ENCODE results near the gene CARD14. TPM values are rescaled to one million over a fixed set of nuclear protein-coding genes. Genes with fewer than 3 reads are reported as not detected.
A peak's percentile ranks its signal among the peaks of the same experiment; 100 is the strongest.
"Not testable (repeated sequence)": the region's sequence is repeated elsewhere in the genome, so short reads cannot be mapped to it uniquely, and the experiment has no call there.

CARD14 gene
- polyA plus RNA-seq, 4 donors = 0.90 to 1.5 (median 1.2) TPM

DNA sequence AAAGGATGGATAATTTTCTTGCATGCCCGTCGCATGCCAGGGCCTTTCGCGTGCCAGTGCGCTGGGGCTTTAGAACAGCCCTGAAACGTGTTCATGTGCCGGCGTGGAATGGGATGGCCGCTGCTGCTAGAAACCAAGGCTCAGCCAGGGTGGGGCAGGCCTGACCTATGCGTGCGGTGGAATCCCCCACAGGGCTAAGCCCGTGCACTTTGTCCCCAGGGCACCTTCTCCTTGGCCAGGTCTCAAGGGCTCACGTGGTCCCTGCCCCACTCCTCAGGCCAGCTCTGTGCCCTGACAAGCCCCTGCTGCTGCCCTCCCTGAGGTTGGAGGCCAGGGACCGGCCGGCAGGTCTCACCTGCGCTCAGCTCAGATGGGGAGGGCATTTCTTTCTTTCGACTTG, 77.7 kb downstream of the CARD14 start:
- no peak for DNase-seq (ENCODE audit: low read depth in 4 of 4, low spot score in 3 of 4)

DNA sequence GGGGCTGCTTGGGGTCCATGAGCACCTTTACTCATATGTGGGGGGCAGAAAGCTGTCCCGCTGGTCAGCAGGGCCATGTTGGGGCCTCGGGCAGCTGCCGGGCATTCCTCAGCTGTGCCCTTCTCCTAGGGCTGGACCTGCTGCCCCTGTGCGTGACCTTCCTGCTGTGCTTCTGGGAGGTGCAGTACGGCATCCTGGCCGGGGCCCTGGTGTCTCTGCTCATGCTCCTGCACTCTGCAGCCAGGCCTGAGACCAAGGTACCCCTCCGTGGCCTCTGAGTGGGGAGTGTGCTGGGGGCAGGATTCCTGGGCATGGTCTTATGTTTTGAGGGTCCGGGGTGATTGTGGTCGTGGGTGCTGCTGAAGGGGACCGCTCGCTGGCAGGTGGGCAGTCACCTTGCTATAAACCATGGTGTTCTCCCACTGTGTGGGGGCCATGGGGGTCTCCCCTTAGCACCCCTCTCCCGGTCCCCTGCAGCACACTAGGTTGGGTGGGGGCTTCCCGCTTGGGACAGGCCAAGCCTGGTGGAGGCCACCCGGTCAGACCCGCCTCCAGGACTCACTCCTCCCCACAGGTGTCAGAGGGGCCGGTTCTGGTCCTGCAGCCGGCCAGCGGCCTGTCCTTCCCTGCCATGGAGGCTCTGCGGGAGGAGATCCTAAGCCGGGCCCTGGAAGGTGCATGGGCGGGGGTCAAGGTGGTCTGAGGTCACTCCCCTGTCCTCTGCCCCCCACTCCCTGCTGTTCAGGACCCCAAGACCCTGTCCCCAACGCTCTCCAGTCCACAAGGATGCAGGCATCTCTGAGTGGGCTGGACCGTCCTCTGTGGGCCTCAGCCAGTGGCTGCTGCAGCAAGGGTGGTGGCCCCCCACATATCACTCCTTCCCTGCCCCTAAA, 78.4 kb downstream of the CARD14 start:
- DNase-seq (ENCODE audit: low read depth in 4 of 4, low spot score in 3 of 4) = no peak

DNA sequence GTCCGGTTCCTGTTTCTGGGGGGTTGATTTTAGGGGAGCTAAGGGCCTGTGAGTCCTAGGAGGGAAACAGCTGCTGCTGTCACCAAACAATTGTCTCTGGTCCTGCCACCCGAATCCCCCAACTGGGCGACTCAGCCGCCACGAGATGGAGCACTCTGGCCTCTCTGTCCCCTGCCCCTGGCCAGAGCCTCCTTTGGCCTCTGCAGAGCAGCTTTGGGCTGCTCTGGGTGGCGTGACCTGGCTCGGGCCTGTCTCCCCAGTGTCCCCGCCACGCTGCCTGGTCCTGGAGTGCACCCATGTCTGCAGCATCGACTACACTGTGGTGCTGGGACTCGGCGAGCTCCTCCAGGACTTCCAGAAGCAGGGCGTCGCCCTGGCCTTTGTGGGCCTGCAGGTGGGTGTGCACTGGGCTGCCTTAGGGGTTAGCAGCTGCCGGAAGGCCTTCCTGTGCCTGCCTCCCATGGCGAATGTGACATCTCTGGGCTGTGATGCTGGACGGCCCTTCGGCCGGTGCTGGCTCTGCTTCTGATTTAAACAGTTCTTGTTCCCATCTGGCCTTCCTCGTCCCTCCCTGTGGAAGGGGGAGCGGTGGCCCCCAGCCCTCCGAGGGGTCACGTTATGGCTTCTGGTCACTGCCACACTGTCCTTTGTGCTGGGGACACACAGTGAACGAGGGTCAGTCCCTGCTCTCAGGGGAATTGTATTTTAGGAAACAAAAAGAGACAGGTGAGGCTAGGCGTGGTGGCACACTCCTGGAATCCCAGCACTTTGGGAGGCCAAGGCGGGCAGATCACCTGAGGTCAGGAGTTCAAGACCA, 79.3 kb downstream of the CARD14 start:
- DNase-seq (ENCODE audit: low read depth in 4 of 4, low spot score in 3 of 4) = no peak

DNA sequence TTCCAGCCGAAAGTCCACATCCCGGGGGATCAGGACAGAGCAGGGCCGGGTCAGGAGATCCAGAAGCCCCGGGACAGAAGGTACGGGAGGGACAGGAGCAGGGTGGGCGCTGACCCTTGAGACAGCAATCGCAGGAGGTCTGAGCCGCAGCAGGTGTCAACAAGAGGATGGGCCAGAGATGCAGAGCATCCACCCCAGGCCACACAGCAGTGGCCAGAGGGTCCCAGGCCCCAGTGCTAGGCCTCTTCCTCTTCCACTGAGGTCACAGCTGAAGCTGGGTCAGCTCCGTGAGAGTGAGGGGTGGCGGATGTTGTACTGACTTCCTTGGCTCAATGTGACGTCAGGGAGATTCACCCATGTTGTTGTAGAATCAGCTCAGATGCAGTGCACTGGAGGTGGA, 82.1 kb downstream of the CARD14 start:
- no peak for DNase-seq (ENCODE audit: low read depth in 4 of 4, low spot score in 3 of 4)

DNA sequence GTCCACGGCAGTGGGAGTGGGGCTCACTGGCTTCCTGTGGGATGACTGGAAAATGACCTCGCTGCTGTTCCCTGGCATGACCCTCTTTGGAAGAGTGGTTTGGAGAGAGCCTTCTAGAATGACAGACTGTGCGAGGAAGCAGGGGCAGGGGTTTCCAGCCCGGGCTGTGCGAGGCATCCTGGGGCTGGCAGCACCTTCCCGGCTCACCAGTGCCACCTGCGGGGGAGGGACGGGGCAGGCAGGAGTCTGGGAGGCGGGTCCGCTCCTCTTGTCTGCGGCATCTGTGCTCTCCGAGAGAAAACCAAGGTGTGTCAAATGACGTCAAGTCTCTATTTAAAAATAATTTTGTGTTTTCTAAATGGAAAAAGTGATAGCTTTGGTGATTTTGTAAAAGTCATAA, 83.0 kb downstream of the CARD14 start:
- no peak for DNase-seq (ENCODE audit: low read depth in 4 of 4, low spot score in 3 of 4)

DNA sequence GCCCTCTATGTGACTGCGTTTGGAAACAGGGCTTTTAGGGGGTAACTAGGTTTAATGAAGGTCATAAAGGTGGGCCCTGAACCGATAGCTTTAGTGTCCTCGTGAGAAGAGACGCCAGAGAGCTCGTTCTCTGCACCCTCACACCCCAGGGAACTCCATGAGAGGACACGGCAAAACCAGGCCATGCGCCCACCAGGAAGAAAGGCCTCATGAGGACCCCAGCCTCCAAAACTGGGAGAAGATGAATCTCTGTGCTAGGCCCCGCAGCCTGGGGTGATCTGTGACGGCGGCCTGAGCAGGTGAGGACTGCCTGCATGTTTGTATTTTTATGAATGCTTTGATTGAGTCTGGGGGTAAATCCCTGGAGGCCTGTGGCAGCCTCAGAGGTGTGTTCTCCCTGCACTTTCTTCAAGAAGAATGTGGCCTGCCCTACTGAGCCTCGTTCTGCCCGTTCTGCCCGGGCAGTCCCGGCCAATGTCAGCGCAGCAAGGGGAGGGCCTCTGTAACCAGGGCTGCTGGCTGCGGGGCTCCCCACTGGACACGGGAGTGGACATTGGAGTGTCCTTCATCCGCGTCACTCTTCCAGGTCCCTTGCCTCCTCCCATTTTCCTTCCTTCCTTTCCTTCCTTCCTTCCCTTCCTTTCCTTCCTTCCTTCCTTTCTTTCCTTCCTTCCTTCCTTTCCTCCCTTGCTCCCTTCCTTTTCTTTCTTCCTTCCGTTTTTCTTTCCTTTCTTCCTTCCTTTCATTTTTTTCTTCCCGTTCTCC, 84.0 kb downstream of the CARD14 start:
- DNase-seq (ENCODE audit: low read depth in 4 of 4, low spot score in 3 of 4) = no peak

DNA sequence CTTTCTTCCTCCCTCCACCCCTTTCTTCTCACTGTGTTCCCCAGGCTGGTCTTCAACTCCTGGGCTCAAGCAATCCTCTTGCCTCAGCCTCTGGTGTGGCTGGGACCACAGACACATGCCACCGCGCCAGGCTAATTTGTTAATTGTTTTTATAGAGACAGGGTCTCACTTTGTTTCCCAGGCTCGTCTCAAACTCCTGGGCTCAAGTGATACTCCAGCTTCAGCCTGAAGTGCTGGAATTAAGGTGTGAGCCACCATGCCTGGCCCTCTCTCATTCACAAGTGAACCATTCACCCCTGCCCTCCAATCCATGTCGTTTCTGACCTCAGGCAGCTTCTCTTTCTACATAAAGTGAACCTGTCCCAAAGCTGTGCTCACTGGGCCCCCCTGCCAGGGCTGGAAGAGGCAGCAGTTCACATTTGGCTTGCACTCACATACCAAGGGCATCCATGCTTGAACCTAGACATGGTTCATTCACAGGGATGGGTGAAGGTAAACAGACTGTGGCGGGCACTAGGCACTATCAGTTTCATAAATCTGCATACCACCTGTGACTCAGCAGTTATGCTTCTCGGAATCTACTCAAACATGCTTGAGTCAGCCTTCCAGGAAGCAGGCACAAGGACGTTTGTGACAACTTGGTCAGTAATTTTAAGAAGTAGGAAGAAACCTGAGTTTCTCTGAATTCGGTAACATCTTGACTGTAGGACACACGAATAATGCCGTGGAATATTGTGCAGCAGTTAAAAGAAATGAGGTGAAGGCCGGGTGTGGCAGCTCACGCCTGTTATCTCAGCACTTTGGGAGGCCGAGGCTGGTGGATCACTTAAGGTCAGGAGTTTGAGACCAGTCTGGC, 84.8 kb downstream of the CARD14 start:
- peak in 1 of 4 donors; percentile 70 for DNase-seq (ENCODE audit: low read depth in 4 of 4, low spot score in 3 of 4)

DNA sequence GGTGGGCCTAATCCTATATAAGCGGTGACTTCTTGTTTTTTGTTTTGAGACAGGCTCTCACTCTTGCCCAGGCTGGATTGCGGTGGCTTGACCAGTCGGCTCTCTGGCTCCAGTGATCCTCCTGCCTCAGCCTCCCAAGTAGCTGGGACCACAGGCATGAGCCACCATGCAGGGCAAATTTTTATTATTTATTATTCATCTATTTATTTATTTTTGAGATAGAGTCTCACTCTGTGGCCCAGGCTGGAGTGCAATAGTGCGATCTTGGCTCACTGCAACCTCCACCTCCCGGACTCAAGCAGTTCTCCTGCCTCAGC, 86.2 kb downstream of the CARD14 start:
- DNase-seq (ENCODE audit: low read depth in 4 of 4, low spot score in 3 of 4) = no peak

DNA sequence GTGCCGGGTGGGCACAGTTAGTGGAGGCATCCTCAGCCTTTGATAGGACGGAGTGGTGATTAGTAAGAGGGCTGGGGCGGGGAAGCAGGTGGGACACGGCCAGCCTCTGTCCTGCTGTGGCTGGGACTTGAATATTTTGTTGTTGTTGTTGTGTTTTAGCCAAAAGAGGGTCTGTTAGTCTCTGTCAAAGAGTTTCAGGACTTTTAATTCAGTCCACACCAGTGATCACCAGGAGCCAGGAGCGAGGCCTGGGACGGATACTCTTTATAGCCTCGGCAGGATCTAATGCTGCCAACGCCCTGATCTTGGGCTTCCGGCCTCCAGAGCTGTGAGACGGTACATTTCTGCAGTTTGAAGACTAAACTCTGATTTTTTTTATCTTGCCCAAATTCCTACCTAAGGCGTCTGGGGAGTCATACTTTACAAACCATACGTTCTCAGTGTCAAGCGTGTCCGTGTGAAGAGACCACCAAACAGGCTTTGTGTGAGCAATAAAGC, 87.9 kb downstream of the CARD14 start:
- no peak for DNase-seq (ENCODE audit: low read depth in 4 of 4, low spot score in 3 of 4)

DNA sequence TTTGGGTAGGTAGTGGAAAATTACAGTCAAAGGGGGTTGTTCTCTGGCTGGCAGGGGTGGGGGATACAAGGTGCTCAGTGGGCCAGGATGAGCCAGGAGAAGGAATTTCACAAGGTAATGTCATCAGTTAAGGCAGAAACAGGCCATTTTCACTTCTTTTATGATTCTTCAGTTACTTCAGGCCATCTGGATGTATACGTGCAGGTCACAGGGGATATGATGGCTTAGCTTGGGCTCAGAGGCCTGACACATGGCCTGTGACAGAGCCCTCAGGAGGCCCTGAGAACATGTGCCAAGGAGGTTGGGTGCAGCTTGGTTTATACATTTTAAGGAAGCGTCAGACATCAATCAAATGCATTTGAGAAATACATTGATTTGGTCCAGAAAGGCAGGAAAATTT, 88.5 kb downstream of the CARD14 start:
- DNase-seq (ENCODE audit: low read depth in 4 of 4, low spot score in 3 of 4) = not testable (repeated sequence)

Other genes starting within 250 kb of the CARD14 start
- gene TBC1D16, start 134.2 kb upstream of the CARD14 start, polyA plus RNA-seq (ENCODE audit: insufficient read length in 4 of 4) = 10 to 100 TPM; 27.2 to 35.6 (median 34.1) TPM
- 10 to 100 TPM; 10.2 to 15.7 (median 12.9) TPM for gene CCDC40, start 133.4 kb upstream of the CARD14 start, polyA plus RNA-seq (ENCODE audit: insufficient read length in 4 of 4)
- gene GAA, start 68.4 kb upstream of the CARD14 start, polyA plus RNA-seq (ENCODE audit: insufficient read length in 4 of 4) = 10 to 100 TPM; 37.8 to 71.2 (median 50.5) TPM
- 100 to 1,000 TPM; 115 to 121 (median 117) TPM for gene EIF4A3, start 22.9 kb upstream of the CARD14 start, polyA plus RNA-seq (ENCODE audit: insufficient read length in 4 of 4)
- gene SGSH, start 50.3 kb downstream of the CARD14 start, polyA plus RNA-seq (ENCODE audit: insufficient read length in 4 of 4) = 10 to 100 TPM; 33.5 to 40.2 (median 38.6) TPM
- gene SLC26A11, start 50.4 kb downstream of the CARD14 start, polyA plus RNA-seq (ENCODE audit: insufficient read length in 4 of 4) = 10 to 100 TPM; 22.9 to 28.8 (median 25.7) TPM
- gene RNF213, start 90.8 kb downstream of the CARD14 start, polyA plus RNA-seq (ENCODE audit: insufficient read length in 4 of 4) = 10 to 100 TPM; 51.7 to 61.4 (median 55.2) TPM
- gene ENDOV, start 245.1 kb downstream of the CARD14 start, polyA plus RNA-seq (ENCODE audit: insufficient read length in 4 of 4) = 10 to 100 TPM; 27.5 to 32.8 (median 31.0) TPM

Data from right renal pelvis (tissue), 4 donors.